HCEC 1CT (cell line): ENCODE data around the gene IFT25.
"Not testable (repeated sequence)": the region's sequence is repeated elsewhere in the genome, so short reads cannot be mapped to it uniquely, and the experiment has no call there.

Experiments used
- DNase-seq: peaks from one replicate; pipeline ENCODE4 v3.0.0-alpha.2; 2017

Gene IFT25

GRCh38 chr1:53927376-53927881, 18.1 kb downstream of the IFT25 start:
- DNase-seq: no peak

DNA sequence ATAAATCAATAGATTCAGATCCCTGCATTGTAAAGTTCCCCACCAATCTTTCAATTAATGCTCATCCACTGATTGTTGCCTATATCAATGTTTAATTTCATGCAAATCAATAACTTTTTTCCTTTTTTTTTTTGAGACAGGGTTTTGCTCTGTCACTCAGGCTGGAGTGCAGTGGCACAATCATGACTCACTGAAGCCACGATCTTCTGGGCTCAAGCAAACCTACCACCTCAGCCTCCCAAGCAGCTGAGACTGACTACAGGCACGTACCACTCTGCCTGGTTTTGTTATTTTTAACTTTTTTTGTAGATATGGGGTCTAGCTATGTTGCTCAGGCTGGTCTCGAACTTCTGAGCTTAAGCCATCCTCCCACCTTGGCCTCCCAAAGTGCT, 25.8 kb downstream of the IFT25 start:
- DNase-seq: no peak

- no peak for DNase-seq
Observed at GRCh38 chr1:53918343-53918742, 27.2 kb downstream of the IFT25 start.

DNA sequence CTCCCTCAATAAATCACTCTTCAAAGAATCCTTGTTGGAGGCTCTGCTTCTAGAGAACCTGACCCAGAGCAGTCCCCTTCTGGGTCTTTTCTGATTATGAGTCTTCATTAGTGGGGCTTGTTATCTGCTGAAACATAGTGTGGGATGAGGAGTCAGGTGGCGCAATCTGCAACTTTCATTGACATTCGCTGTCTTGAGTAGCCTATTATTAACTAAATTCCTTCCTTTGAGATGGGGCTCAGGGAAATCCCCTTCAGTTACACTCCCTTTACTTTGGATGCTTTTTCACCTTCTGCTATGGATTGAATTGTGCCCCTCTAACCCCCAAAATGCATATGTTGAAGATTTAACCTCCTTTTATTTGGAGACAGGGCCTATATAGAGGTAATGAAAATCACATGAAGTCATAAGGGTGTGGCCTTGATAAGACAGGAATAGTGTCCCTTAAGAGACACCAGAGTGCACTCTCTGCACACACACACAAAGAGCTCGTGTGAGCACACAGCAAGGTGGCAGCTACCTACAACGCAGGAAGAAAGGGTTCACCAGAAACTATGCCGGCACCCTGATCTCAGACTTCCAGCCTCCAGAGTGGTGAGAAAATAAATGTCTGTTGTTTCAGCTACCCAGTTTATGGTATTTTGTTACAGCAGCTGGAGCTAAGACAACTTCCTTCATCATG, 32.0 kb downstream of the IFT25 start:
- no peak for DNase-seq

DNA sequence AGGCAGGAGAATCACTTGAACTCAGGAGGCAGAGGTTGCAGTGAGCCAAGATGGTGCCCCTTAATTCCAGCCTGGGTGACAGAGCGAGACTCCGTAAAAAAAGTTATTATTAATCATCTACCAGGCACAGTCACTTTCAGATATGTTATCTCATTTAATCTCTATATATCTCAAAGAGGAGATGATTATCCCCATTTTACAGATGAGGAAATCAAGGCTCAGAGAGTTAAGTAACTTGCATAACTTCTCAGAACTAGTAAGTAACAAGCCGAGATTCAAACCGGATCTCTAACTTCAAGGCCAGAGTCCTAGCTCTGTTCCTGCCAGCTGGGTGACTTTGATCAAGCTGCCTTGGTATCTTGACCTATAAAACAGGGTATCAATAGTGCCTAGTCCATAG, 34.1 kb downstream of the IFT25 start:
- no peak for DNase-seq

DNA sequence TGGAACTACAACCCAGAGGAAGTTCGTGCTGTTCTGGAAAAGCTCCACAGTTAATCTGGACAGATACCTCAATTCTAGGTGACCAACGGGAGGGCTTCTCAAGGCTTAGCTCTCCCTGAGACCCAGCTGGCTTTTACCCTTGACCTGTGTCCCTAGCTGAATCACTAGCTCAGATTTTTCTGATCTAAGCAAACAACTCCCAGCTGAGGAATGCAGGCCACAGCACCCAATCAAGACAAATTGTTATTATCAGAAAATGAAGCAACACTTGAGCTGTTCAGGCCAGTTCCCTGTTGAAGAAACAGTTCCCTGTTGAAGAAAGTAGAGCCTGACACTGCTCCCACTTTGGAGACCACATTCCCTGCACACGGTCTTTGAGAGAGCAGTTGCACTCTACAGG, 35.6 kb downstream of the IFT25 start:
- peak; percentile 28 for DNase-seq

DNA sequence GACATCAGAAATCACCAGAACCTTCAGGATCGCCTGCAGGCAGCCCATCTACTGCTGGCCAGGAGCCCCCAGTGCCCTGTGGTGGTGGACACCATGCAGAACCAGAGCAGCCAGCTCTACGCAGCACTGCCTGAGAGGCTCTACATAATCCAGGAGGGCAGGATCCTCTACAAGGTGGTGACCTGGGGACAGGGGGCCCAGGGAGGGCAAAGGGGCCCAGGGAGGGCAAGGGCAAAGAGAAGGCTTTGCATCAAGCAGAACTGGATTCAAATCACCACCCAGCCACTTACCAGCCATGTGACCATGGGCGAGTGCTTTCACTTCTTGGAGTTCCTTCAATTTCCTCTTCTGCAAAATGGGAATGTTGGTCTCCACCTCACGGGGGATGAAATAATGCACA, 39.4 kb downstream of the IFT25 start:
- no peak for DNase-seq

DNA sequence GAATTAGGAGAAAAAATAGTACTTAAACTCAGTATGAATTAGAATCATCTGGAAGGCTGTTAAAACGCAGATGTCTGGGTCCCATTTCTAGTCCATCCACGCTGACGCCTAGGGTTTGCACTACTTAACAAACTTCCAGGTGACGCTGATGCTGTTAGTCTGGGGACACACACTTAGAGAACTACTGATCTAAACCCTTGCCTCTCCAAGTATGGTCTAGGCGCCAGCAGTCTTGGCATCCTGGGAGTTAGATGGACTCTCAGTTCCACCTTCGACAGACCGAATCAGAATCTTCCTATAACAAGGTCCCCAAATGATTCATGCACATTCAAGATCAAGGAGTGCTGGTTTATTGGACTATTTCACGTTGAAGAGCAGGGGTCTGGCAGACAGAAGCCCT, 40.0 kb downstream of the IFT25 start:
- no peak for DNase-seq

GRCh38 chr1:53902235-53903138, 43.0 kb downstream of the IFT25 start:
- no peak for DNase-seq

DNA sequence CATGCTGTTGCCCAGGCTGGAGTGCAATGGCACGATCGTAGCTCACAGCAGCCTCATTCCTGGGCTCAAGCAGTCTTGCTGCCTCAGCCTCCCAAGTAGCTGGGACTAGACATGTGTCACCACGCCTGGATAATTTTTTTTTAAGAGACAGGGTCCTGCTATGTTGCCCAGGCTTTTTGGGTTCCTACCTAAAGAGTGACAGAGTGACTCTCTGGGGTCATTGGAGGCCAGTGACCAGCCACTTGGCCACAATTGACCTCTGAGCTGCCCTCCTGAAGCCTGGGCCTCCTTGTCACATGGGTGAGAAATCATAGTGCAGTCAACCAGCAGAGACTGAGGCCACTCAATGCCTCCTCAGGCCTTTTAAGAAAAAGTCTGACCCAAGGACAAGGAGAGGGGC, 45.8 kb downstream of the IFT25 start:
- DNase-seq: no peak

DNA sequence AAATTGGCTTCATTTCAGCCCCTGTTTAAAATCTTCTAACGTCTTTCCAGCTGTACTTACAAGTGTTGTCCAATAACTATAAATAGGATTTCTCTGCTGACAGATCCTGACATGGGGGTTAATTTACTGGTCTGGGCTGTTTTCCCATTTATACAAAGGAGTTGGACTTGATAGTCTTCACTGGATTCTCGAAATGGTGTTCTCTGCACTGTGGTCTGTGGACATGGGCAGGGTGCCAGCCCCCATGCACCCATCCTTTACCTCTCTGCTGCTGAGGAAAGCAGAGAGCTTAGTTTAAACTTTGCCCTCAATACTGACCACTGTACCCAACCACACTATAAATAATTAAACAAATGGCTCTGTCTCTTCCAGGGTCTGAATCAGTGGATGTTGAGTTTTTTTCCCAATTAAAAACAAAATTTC, 46.3 kb downstream of the IFT25 start:
- DNase-seq: peak; percentile 17

GRCh38 chr1:53896635-53897229, 48.8 kb downstream of the IFT25 start:
- peak; percentile 81 for DNase-seq

DNA sequence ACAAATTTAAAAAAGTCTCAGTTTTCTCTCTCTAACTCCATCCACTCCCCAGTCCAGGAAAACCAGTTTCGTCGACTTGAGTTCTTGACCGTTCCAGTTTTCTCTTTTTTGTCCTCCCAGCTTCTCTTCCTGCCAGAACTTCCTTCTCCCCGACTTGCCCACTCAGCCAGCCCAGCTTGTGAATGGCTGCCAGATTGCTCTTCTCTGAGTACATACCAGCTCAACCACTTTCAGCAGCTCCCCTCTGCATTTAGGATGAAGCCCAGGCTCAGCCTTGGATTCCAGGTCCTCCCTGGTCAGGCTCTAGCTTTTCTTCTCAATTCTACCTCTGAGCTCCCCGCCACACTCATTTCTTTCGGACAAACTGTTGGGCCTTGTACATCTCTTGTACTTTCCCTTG, 50.1 kb downstream of the IFT25 start:
- DNase-seq: no peak

DNA sequence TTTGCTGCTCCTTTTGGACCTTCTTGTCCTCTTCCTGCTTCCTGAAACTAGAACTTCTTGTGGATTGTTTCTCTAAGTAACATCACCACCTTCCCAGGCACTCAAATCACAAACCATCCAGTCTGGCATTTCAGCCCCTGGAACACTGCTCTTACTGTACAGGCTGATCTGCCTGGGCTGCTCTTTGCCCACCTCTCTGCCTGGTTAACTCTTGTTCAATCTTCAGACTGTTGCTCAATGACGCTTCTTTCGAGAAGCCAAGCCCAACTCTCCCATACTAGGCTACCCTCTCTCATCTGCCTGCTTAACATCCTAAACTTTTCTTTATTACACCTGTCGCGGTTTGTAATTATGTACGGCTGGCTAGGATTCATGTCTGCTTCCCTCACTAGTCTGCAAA, 50.9 kb downstream of the IFT25 start:
- no peak for DNase-seq

GRCh38 chr1:53893999-53894636, 51.4 kb downstream of the IFT25 start, which contains the start of gene DIO1:
DIO1 (plus strand) TSS chr1:53894187; CDS start chr1:53894211, 24 bp downstream.
- DNase-seq: no peak

DNA sequence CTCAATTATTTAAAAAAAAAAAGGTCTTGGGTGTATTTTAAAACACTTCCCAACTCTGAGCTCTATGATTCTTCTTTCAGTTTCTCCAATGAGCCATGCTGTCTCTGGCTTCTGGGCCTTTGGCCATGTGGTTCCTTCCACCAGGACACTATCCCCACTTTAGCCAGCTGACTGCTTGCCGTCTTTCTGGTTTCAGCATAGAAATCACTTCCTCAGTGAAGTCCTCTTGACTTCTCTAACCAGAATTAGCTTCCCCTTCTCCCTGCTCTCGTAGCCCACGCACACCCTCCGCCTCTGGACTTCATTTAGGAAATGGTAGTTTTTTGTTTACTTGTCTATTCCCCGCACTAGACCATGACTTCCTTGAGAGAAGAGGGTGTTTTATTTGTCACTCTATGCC, 52.6 kb downstream of the IFT25 start:
- no peak for DNase-seq

DNA sequence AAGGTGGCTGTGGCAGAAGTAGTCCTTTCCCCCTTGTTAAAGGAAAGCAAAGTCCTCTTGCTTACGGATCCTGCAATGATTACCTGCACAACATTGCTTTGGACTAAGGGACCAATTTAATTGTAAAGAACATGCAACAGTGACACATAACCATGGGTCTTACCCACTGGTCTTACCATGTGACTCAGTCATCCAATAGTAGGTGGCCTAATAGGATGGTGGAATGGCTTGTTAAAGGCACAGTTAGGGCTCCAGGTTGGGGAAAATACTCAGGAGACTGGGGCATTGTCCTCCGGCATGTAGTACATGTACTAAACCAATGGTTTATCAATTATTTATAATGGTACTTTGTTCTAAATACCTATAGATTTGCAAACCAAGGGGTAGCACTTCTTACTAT, 53.8 kb downstream of the IFT25 start:
- no peak for DNase-seq

DNA sequence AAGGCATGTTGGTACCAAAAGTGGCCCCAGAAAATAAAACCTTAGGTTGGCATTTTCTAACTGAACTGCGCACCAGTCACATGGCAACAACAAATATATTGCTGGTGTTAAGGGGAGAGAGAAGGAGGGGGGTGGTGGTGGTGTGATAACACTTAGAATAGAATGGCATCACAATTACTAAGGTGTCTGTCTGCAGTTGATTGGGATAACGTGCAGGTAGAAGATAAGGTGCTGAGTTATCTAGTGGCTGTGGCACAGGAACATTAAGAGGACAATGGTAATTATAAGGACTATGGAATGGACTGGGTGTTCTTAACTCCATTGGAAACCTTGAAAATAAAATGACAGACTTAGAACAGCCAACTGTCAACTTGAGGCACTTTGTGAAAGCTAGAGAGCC, 54.5 kb downstream of the IFT25 start:
- DNase-seq: no peak

GRCh38 chr1:53890522-53890941, 55.0 kb downstream of the IFT25 start:
- no peak for DNase-seq

GRCh38 chr1:53889304-53890298, 55.9 kb downstream of the IFT25 start, which contains the start of gene YIPF1:
YIPF1 (minus strand) TSS chr1:53889797; CDS start chr1:53888937, 860 bp downstream.
- peak; percentile 89 for DNase-seq

GRCh38 chr1:53888681-53889080, 56.8 kb downstream of the IFT25 start:
- no peak for DNase-seq

GRCh38 chr1:53883600-53883999, 61.9 kb downstream of the IFT25 start:
- DNase-seq: not testable (repeated sequence)
